GM12878 (cell line): ENCODE measurements around the gene RSPRY1. TPM values are rescaled to one million over a fixed set of nuclear protein-coding genes. Genes with fewer than 3 reads are reported as not detected.

Experiments used
- ATAC-seq: fragments of 200-7000 bp; cut with Tn5 transposase; 3 replicates; pipeline ENCODE4 v1.9.1; 2020; ENCODE audit warnings: mild to moderate bottlenecking, moderate library complexity
- BruUV-seq: library from RNA; stranded (reverse); fragments of 400-500 nt; replicated peaks from 2 replicates; lab custom pipeline; 2021; lab: Mats Ljungman, UMichigan
- CTCF ChIA-PET: fragments of 300-600 bp; sonication (Branson Sonifier 250); formaldehyde crosslinking; extraction: SDS; loops from one replicate; lab custom pipeline; 2021; ENCODE audit warnings: inconsistent platforms; lab: Yijun Ruan, JAX
- POLR2A ChIA-PET: fragments of 350-600 bp; formaldehyde crosslinking; extraction: SDS; loops from one replicate; lab custom pipeline; 2021; ENCODE audit warnings: inconsistent platforms; lab: Charles Lee
- RAD21 ChIA-PET: fragments of 300-600 bp; sonication (Branson Sonifier 250); formaldehyde crosslinking; loops from one replicate; lab custom pipeline; 2023; ENCODE audit warnings: antibody characterized with exemption; ENCODE audit not compliant: unreplicated experiment; lab: Charles Lee
- SMC1A ChIA-PET: fragments of 300-600 bp; sonication (Branson Sonifier 250); formaldehyde crosslinking; loops from one replicate; lab custom pipeline; 2023; ENCODE audit not compliant: unreplicated experiment, uncharacterized antibody; lab: Charles Lee
- DNase-seq: peaks from one replicate; pipeline ENCODE4 v3.0.0-alpha.2; 2011; ENCODE audit warnings: low read depth, low spot score
- FAIRE-seq: peaks from 3 replicates; lab custom pipeline; 2011; peaks lifted over from hg19 to GRCh38; lab: Jason Lieb, UNC
- H2AFZ ChIP-seq: 2 replicates; pipeline ENCODE4 v1.6.0; 2011; ENCODE audit warnings: low read depth, low read length, control low read depth; ENCODE audit not compliant: control insufficient read depth
- H3K27ac ChIP-seq: 2 replicates; pipeline ENCODE4 v1.5.1; 2011; ENCODE audit warnings: control low read depth; ENCODE audit not compliant: control insufficient read depth, insufficient read depth
- H3K27me3 ChIP-seq, 2 experiments: replicated peaks in 1 of 2; 2 replicates each; pipeline versions ENCODE4 v1.6.0 to v1.6.1; 2011; ENCODE audit warnings: low read length in 1 of 2; ENCODE audit not compliant: control insufficient read depth in 2 of 2, insufficient read depth in 2 of 2
- H3K36me3 ChIP-seq, 2 experiments: 2 replicates each; pipeline ENCODE4 v1.5.1; 2011; ENCODE audit warnings: low read length in 1 of 2; ENCODE audit not compliant: control insufficient read depth in 2 of 2, insufficient read depth in 2 of 2
- H3K4me1 ChIP-seq: 2 replicates; pipeline ENCODE4 v1.6.1; 2011; ENCODE audit warnings: mild to moderate bottlenecking, low read length, moderate library complexity, mixed read lengths; ENCODE audit not compliant: control insufficient read depth, insufficient read depth
- H3K4me2 ChIP-seq: 2 replicates; pipeline ENCODE4 v1.6.0; 2011; ENCODE audit warnings: control low read depth; ENCODE audit not compliant: control insufficient read depth, insufficient read depth
- H3K4me3 ChIP-seq: fragments of 200-600 bp; sonication (generic); 2 replicates; pipeline ENCODE4 v1.5.1; 2016
- H3K79me2 ChIP-seq: 2 replicates; pipeline ENCODE4 v1.6.0; 2011; ENCODE audit warnings: low read length; ENCODE audit not compliant: control insufficient read depth, insufficient read depth
- H3K9ac ChIP-seq: 2 replicates; pipeline ENCODE4 v1.8.0; 2011; ENCODE audit warnings: low read length, control low read depth, mixed read lengths; ENCODE audit not compliant: control insufficient read depth, insufficient read depth
- H3K9me3 ChIP-seq: replicated peaks from 3 replicates; pipeline ENCODE4 v1.5.1; 2011; ENCODE audit warnings: mild to moderate bottlenecking, low read length; ENCODE audit not compliant: control insufficient read depth, insufficient read depth
- H4K20me1 ChIP-seq: 2 replicates; pipeline ENCODE4 v1.6.0; 2011; ENCODE audit not compliant: control insufficient read depth, insufficient read depth
- ATF2 ChIP-seq: IDR thresholded peaks from 2 replicates; pipeline ENCODE4 v1.6.1; 2012; ENCODE audit warnings: low read length, inconsistent platforms
- BMI1 ChIP-seq: fragments of 450-650 bp; IDR thresholded peaks from 2 replicates; pipeline ENCODE4 v1.6.1; 2016; ENCODE audit warnings: mild to moderate bottlenecking, moderate library complexity, borderline replicate concordance
- CHD2 ChIP-seq: IDR thresholded peaks from 2 replicates; pipeline ENCODE4 v1.6.1; 2011; ENCODE audit warnings: low read depth, low read length, improper control_type of control experiment, borderline replicate concordance
- CUX1 ChIP-seq: IDR thresholded peaks from 2 replicates; pipeline ENCODE4 v1.6.1; 2012; ENCODE audit warnings: improper control_type of control experiment, low read depth, low read length; ENCODE audit not compliant: insufficient replicate concordance
- EP300 ChIP-seq, 2 experiments: fragments of 150-350 bp in 1 of 2; IDR thresholded peaks; 2 replicates each; pipeline ENCODE4 v1.6.1; 2011 to 2012; ENCODE audit warnings: low read depth in 2 of 2, low read length in 2 of 2, borderline replicate concordance in 1 of 2, improper control_type of control experiment in 1 of 2, inconsistent platforms in 1 of 2; ENCODE audit not compliant: control insufficient read depth in 1 of 2
- EZH2 ChIP-seq: IDR thresholded peaks from 2 replicates; pipeline ENCODE4 v1.6.1; 2012; ENCODE audit warnings: low read depth, mild to moderate bottlenecking, control low read depth, inconsistent platforms, low read length, borderline replicate concordance; ENCODE audit not compliant: control insufficient read depth
- IKZF1 ChIP-seq: fragments of 450-650 bp; conservative IDR thresholded peaks from 2 replicates; pipeline ENCODE4 v1.6.1; 2017; ENCODE audit warnings: antibody characterized with exemption, mild to moderate bottlenecking
- IKZF2 ChIP-seq, 2 experiments: fragments of 450-650 bp; IDR thresholded peaks; 2 replicates each; pipeline ENCODE4 v1.6.1; 2017; ENCODE audit warnings: mild to moderate bottlenecking in 2 of 2, moderate library complexity in 2 of 2
- JUNB ChIP-seq: IDR thresholded peaks from 2 replicates; pipeline ENCODE4 v1.6.1; 2016; ENCODE audit warnings: antibody characterized with exemption, mild to moderate bottlenecking
- PAX5 ChIP-seq: IDR thresholded peaks from 2 replicates; pipeline ENCODE4 v1.6.1; 2011; ENCODE audit warnings: low read depth, low read length, borderline replicate concordance
- RCOR1 ChIP-seq: conservative IDR thresholded peaks from 2 replicates; pipeline ENCODE4 v1.6.1; 2012; ENCODE audit warnings: low read depth, low read length, improper control_type of control experiment
- RELB ChIP-seq: fragments of 450-650 bp; IDR thresholded peaks from 2 replicates; pipeline ENCODE4 v1.6.1; 2017; ENCODE audit warnings: low read depth, mild to moderate bottlenecking, moderate library complexity
- SMAD1 ChIP-seq: fragments of 450-650 bp; IDR thresholded peaks from 2 replicates; pipeline ENCODE4 v1.6.1; 2018; ENCODE audit warnings: mild to moderate bottlenecking, low read depth; ENCODE audit not compliant: partially characterized antibody
- TCF7 ChIP-seq: IDR thresholded peaks from 2 replicates; pipeline ENCODE4 v1.6.1; 2014; ENCODE audit warnings: antibody characterized with exemption, borderline replicate concordance
- WGBS: methylation state at CpG from one replicate; pipeline ENCODE4 v1.1.6; 2016; ENCODE audit warnings: low lambda C conversion rate; ENCODE audit not compliant: insufficient replicate concordance, insufficient coverage; ENCODE audit errors: missing lambda C conversion rate; 5-methylcytosine and 5-hydroxymethylcytosine counted together
- in situ Hi-C: fragments of 300-500 bp; cut with MboI; formaldehyde crosslinking; loops from 9 replicates; pipeline ENCODE4 v1.14.3; 2018; ENCODE audit warnings: mixed read lengths
- intact Hi-C: fragments of 100-400 bp; cut with micrococcal nuclease; formaldehyde crosslinking; loops from one replicate; pipeline ENCODE4 v1.14.2; 2022; ENCODE audit not compliant: unreplicated experiment
- polyA plus RNA-seq, 11 experiments: library from polyadenylated mRNA; depleted of rRNA in 4 of 11; unstranded in 6 of 11; stranded (reverse) in 5 of 11; fragments of >200 nt; fragmentation: Nextera tagmentation in 4 of 11; fragmentation: Illumina TruSeq in 1 of 11; extraction: Ambion mirVana in 4 of 11; extraction: Trizol in 1 of 11; gene quantifications; 1 replicate in 1 of 11; 2 replicates in 10 of 11; pipeline versions ENCODE4 v1.2.1 to v1.2.3, GENCODE V29; 2011 to 2016; ENCODE audit warnings: inconsistent platforms in 2 of 11, missing spikeins in 2 of 11, low read depth in 1 of 11
- total RNA-seq, 4 experiments: library from RNA; depleted of rRNA in 3 of 4; stranded (reverse); fragments of >200 nt in 3 of 4; fragmentation: Illumina TruSeq in 1 of 4; extraction: Trizol in 1 of 4; gene quantifications; 2 replicates each; pipeline versions ENCODE4 v1.2.1 to v1.2.3, GENCODE V29; 2013 to 2021

The RSPRY1 gene
- total and polyA plus RNA-seq, 10 of the 15 experiments (the other 5 are each of a cell fraction or from before 2014, with no cell fraction given) = 18.5 to 57.0 (median 41.2) TPM

GRCh38 chr16:57277586-57277985 lies 91.5 kb downstream of the RSPRY1 start (continued):
- peak; percentile 33 to 35; a peak in 1 of 4 replicates for TF ChIP-seq IKZF2 (IDR thresholded peaks at IDR 0.05)
- no peak for TF ChIP-seq CUX1

- no peaks in the 10 kb centered on the region for H3K36me3 ChIP-seq
- DNase-seq (no peak), FAIRE-seq (no peak), ATAC-seq (no peak)
- intact Hi-C loops = no loop called here
- no peaks in the 10 kb centered on the region for H4K20me1 ChIP-seq
- WGBS = 28% methylated on average over 4 of the region's 4 CpGs
- no peaks in the 10 kb centered on the region for H3K4me1 ChIP-seq
- no peaks in the 10 kb centered on the region; a peak in 1 of 4 replicates for H3K27me3 ChIP-seq
- H3K4me2 ChIP-seq = no peak overlapping the region
- no peak overlapping the region for H3K4me3 ChIP-seq
- no peak overlapping the region for H3K9ac ChIP-seq
- H3K9me3 ChIP-seq = no peaks in the 10 kb centered on the region
- SMC1A ChIA-PET = interaction anchor here (1.3 to 1.7 kb wide), 3 partner anchors 17 to 245 kb away, joined by 3 to 4 read pairs (median 3); no protein-coding TSS in a partner anchor
- no peak overlapping the region for H3K27ac ChIP-seq
- H2AFZ ChIP-seq = no peak overlapping the region
- H3K79me2 ChIP-seq = no peaks in the 10 kb centered on the region
- RAD21 ChIA-PET = no interaction called here
- POLR2A ChIA-PET = interaction anchor here (0.6 to 1.4 kb wide), 4 partner anchors 10 to 57 kb away, joined by 3 to 7 read pairs (median 4); no protein-coding TSS in a partner anchor
- in situ Hi-C loops = no loop called here
- CTCF ChIA-PET = interaction anchor here (0.6 to 1.2 kb wide), 2 partner anchors 40 to 86 kb away, joined by 3 read pairs; no protein-coding TSS in a partner anchor
- BruUV-seq = no TSS peak
- no peak for TF ChIP-seq BMI1
- TF ChIP-seq EZH2 = no peak
- TF ChIP-seq RELB = no peak
- no peak for TF ChIP-seq JUNB
- TF ChIP-seq IKZF1 = no peak
- no peak for TF ChIP-seq RCOR1
- no peak for TF ChIP-seq TCF7
- no peak for TF ChIP-seq CHD2
- TF ChIP-seq PAX5 = no peak
- no peak for TF ChIP-seq EP300 (IDR thresholded peaks at IDR 0.05; ENCODE audit: borderline replicate concordance in 1 of 2, control insufficient read depth in 1 of 2, low read depth in 2 of 2, low read length in 2 of 2)
- no peak for TF ChIP-seq SMAD1
- no peak for TF ChIP-seq ATF2
Measured at GRCh38 chr16:57278494-57278893, 92.4 kb downstream of the RSPRY1 start.
